Panc1 (cell line): ENCODE data around the gene DMBT1.

Source experiments
- CTCF ChIP-seq: fragments of 450-650 bp; IDR thresholded peaks from 2 replicates; pipeline ENCODE4 v1.5.1; 2017; ENCODE audit warnings: mild to moderate bottlenecking
- POLR2AphosphoS5 ChIP-seq: IDR thresholded peaks from 2 replicates; pipeline ENCODE4 v1.6.1; 2012; ENCODE audit warnings: mild to moderate bottlenecking, low read depth, low read length, moderate library complexity

DNA sequence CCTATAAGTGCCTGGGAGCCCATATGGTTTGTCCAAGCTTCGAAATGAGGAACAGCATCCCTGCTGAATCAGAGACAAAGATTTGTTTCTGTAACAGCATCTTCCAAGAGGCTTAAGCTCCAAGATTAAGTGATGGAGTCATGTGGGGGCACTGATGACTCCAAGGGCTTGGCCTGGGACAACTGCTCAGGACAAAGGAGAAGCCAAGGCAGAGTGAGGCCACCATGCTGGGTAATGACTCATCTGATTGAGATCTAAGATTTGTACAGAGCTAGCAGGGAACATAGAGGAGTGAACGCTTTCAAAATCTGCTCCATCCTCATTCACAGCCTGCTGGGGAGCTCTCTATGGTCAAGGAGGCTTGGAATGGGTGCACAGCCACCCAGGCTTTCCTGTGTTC is 89.8 kb downstream of the DMBT1 start:
- TF ChIP-seq CTCF: no peak
- TF ChIP-seq POLR2AphosphoS5: no peak
